Activated CD8-positive, alpha-beta memory T cell treated with anti-CD3 and anti-CD28 coated beads for 48 hours (primary cell): ENCODE measurements around the gene DEPDC5.

Experiments
- DNase-seq, 3 experiments: peaks; one replicate each; pipeline ENCODE4 v3.0.0-alpha.2; 2020; ENCODE audit warnings: low read depth in 2 of 3, low spot score in 2 of 3

The DEPDC5 gene

GRCh38 chr22:31944700-31945442, 191.1 kb downstream of the DEPDC5 start:
- peak in 1 of 3 experiments; percentile 18 for DNase-seq

GRCh38 chr22:31945443-31945855, 191.6 kb downstream of the DEPDC5 start:
- DNase-seq, result no peak

- no peak for DNase-seq
Measured at GRCh38 chr22:31945971-31946680, 192.3 kb downstream of the DEPDC5 start.

DNA sequence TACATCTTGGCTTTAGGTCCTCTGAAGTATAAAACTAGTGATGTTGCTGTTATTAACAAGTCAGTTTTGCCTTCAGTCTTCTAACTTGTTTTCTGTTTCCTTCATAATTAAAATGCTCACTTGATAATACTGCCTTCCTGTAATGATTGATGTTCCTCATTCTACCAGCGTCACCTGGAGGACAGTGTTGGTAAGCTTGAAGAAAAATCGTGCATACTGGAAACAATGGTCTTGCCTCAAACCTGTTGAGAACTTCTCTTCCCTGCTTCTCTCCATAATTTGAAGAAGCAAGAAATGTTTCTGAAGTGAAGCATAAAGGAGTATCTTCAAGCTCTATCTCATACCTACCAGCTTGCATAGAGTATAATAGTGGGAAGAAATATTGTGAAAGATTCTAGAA, 193.5 kb downstream of the DEPDC5 start:
- DNase-seq, result no peak

- no peak for DNase-seq
Measured at GRCh38 chr22:31948002-31948401, 194.2 kb downstream of the DEPDC5 start.

DNA sequence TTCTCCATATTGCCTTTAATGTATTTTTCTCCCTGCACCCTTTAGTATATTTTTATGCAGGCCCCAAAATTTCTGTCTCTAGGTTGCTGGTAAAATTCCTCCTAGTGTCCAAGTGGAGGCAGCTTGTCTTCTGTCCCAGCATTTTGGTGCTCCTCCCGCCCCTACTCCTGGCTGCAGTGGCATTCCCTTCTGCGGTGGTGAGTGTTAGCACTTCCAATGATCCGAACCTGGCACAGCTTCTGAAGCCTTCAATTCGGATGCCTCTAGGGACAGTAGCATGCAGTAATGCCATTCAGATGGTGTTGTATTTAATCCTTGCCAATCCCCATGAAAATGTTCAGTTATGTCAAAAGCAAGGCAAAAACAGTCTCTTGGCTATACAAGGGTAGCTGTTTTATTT, 196.4 kb downstream of the DEPDC5 start:
- DNase-seq, result no peak

- no peak for DNase-seq
Measured at GRCh38 chr22:31951194-31952093, 197.6 kb downstream of the DEPDC5 start.

GRCh38 chr22:31952094-31952401, 198.2 kb downstream of the DEPDC5 start:
- no peak for DNase-seq

- no peak for DNase-seq
Measured at GRCh38 chr22:31952472-31952871, 198.7 kb downstream of the DEPDC5 start.

DNA sequence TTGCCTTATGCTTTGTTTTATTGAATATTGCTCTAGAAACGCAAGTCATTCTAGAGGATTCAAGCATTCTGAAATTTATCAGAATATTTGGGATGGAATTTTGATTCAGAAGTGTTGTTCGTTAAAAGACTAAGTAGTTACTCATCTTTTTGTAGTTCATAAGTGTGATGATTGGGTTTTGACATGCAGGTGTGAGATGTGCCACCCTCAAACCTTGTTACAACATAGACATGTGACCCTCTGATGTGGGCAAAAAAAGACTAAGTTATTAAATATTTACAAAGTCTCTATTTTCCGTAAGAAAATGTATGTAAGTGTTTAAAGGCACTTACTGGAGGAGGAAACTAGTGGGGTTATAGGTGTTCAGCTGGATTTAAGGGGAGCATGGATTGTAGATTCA, 199.4 kb downstream of the DEPDC5 start:
- no peak for DNase-seq

DNA sequence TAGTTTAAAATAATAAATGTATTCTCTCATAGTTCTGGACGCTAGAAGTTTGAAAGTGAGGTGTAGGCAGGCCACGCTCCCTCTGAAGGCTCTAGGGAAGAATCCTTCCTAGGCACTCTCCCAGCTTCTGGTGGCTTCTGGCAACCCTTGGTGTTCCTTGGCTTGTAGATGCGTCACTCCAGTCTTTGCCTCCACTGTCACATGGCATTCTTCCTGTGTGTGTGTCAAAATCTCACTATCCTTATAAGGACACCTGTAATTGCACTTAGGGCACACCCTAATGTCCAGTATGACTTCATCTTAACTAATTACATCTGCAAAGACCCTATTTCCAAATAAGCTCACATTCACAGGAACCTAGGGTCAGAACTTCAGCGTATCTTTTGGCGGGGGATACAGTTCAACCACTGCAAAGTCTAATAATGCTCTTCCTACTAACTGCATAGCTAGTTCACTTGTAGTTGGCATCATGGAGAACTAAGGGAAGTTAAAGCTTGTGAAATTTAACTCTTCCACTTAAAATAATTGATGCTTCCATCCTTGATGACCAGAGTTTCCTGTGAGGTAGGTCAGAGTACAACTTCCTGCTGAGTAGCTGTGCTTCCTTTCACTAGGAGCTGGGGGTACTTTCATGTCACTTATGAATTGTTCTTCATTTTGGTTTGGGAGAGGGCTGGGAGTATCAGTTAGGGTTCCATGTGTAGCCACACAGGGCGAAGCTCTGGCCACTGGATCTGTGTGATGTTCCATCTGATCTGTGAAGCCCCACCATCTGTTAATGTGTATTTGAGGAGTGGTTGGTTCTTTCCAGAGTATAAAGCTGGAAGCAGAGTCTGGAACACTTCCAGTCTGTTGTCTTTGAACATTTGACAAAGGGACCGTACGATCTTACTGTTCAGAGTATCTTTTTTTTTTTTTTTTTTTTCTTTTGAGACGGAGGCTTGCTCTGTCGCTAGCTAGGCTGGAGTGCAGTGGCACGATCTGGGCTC, 201.0 kb downstream of the DEPDC5 start:
- DNase-seq, result no peak

DNA sequence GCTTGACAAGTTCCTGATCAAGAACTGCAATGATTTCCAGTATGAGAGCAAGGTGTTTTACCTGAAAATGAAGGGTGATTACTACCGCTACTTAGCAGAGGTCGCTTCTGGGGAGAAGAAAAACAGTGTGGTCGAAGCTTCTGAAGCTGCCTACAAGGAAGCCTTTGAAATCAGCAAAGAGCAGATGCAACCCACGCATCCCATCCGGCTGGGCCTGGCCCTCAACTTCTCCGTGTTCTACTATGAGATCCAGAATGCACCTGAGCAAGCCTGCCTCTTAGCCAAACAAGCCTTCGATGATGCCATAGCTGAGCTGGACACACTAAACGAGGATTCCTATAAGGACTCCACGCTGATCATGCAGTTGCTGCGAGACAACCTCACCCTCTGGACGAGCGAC, 202.5 kb downstream of the DEPDC5 start:
- no peak for DNase-seq
